Mucosa of rectum (tissue), 2 donors: ENCODE data around the gene KLHL3.
A peak's percentile ranks its signal among the peaks of the same experiment; 100 is the strongest.

Source experiments
- H3K27ac ChIP-seq, 2 donors: one replicate each; pipeline ENCODE4 v1.7.0; 2013; ENCODE audit warnings: inconsistent platforms in 2 of 2, low read depth in 2 of 2, low read length in 2 of 2
- H3K27me3 ChIP-seq, 2 donors: one replicate each; pipeline ENCODE4 v1.7.0; 2013; ENCODE audit warnings: low read length in 2 of 2; ENCODE audit not compliant: control insufficient read depth in 2 of 2, insufficient read depth in 2 of 2
- H3K36me3 ChIP-seq, 2 donors: one replicate each; pipeline ENCODE4 v1.7.0; 2013; ENCODE audit warnings: low read length in 2 of 2; ENCODE audit not compliant: control insufficient read depth in 2 of 2, insufficient read depth in 2 of 2
- H3K4me1 ChIP-seq, 2 donors: one replicate each; pipeline ENCODE4 v1.7.0; 2013; ENCODE audit warnings: low read length in 2 of 2, mild to moderate bottlenecking in 1 of 2; ENCODE audit not compliant: control insufficient read depth in 2 of 2, insufficient read depth in 2 of 2
- H3K4me3 ChIP-seq, 2 donors: one replicate each; pipeline ENCODE4 v1.7.0; 2013; ENCODE audit warnings: low read length in 2 of 2
- H3K9ac ChIP-seq, 2 donors: one replicate each; pipeline ENCODE4 v1.7.0; 2013; ENCODE audit warnings: low read length in 2 of 2, low read depth in 1 of 2, mild to moderate bottlenecking in 1 of 2
- H3K9me3 ChIP-seq, 2 donors: one replicate each; pipeline ENCODE4 v1.7.0; 2013; ENCODE audit warnings: low read length in 2 of 2; ENCODE audit not compliant: control insufficient read depth in 2 of 2
- donor health status: healthy.
- donor health status: Normal muscosa, but diverticular disease.

KLHL3 gene

DNA sequence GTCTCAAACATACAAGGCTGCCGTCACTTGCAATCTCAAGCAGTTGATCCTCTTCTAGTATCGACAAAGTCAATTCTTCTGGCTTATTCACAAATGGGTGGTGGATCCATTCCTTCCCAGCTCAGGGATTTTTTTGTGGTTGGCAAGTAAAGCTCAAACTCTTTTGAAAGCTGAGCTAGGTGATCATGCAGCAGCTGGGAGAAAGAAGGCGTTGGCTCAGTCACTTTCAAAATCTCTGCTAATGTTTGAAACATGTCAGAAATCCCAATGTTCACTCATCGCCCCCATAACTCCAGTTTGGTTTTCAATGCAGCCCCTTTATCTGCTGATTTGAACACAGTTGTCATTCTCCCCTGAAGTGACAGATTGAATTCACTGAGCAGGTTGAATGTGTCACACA is 22.2 kb upstream of the KLHL3 start:
- Histone ChIP-seq H3K9me3 (no peaks in the 10 kb centered on the region), H3K27ac (no peak overlapping the region)

DNA sequence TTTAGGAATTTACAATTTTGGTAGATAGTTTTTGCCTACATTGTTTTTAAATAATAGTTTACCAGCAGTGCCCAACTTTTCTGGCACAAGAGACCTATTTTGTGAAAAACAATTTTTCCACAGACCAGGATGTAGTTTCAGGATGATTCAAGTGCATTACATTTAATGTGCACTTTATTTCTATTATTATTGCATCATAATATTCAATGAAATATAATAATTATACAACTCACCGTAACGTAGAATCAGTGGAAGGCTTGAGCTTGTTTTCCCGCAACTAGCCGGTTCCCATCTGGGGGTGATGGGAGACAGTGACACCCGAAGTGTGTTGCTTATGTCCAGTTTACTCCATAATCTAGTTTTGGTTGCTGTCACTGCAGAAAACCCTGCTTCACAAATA is 21.7 kb upstream of the KLHL3 start:
- Histone ChIP-seq H3K27ac (no peak overlapping the region), H3K9me3 (no peaks in the 10 kb centered on the region), H3K36me3 (no peaks in the 10 kb centered on the region), H3K9ac (no peak overlapping the region), H3K27me3 (no peaks in the 10 kb centered on the region), H3K4me1 (peaks cover 0 to 3% of the 10 kb centered on the region in 2 donors), H3K4me3 (no peak overlapping the region)

More for the DNA sequence above, 22.2 kb upstream of the KLHL3 start:
- H3K4me1 ChIP-seq = peaks cover 0 to 3% of the 10 kb centered on the region in 2 donors
- H3K9ac ChIP-seq = no peak overlapping the region
- no peak overlapping the region for H3K4me3 ChIP-seq
- no peaks in the 10 kb centered on the region for H3K27me3 ChIP-seq
- H3K36me3 ChIP-seq = no peaks in the 10 kb centered on the region

GRCh38 chr5:137754961-137755762 is 19.3 kb upstream of the KLHL3 start:
- H3K36me3 ChIP-seq = peaks cover 0 to 4% of the 10 kb centered on the region in 2 donors
- H3K4me3 ChIP-seq = peak overlapping the region; percentile 90 to 91
- H3K27ac ChIP-seq = peak overlapping the region; percentile 99 to 100
- peak overlapping the region; percentile 88 to 98 for H3K9ac ChIP-seq
- peaks cover 13 to 15% of the 10 kb centered on the region in 2 donors for H3K4me1 ChIP-seq
- no peaks in the 10 kb centered on the region for H3K9me3 ChIP-seq
- H3K27me3 ChIP-seq = no peaks in the 10 kb centered on the region

- Histone ChIP-seq H3K27me3 (no peaks in the 10 kb centered on the region), H3K4me3 (peak within 1 kb of the TSS; percentile 90 to 91), H3K4me1 (peaks cover 15 to 18% of the 10 kb centered on the region in 2 donors), H3K9ac (peak within 1 kb of the TSS; percentile 88 to 98), H3K9me3 (no peaks in the 10 kb centered on the region), H3K27ac (peak within 1 kb of the TSS; percentile 99 to 100), H3K36me3 (peaks cover 0 to 4% of the 10 kb centered on the region in 2 donors)
Measured at GRCh38 chr5:137754188-137754960, 18.5 kb upstream of the KLHL3 start, which contains the start of gene HNRNPA0. Gene HNRNPA0, minus strand, starts transcription at chr5:137754363. Its CDS starts 297 bp downstream, at chr5:137754066.

DNA sequence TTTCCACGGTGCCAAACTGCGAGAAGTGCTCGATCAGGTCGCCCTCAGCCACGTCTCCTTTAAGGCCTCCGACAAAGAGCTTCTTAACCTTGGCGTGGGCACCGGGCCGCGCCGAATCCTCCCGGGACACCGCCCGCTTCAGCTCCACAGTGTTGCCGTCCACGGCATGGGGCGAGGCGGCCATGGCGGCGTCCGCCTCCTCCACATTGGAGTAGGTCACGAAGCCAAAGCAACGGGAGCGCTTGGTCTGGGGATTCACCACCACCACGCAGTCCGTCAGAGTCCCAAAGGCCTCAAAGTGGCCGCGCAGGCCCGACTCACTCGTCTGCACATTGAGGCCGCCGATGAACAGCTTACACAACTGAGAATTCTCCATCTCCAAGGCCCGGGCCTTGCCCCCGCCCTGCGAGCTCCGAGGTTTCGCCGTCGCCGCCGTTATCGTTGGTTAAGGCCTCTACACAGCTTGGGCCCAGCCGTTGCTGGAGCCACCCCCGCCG is 17.9 kb upstream of the KLHL3 start:
- H3K36me3 ChIP-seq = peaks cover 0 to 4% of the 10 kb centered on the region in 2 donors
- H3K27ac ChIP-seq = peak overlapping the region; percentile 99 to 100
- H3K4me1 ChIP-seq = peaks cover 15 to 19% of the 10 kb centered on the region in 2 donors
- H3K27me3 ChIP-seq = no peaks in the 10 kb centered on the region
- H3K9me3 ChIP-seq = no peaks in the 10 kb centered on the region
- H3K4me3 ChIP-seq = peak overlapping the region; percentile 90 to 91
- peak overlapping the region; percentile 88 to 98 for H3K9ac ChIP-seq

DNA sequence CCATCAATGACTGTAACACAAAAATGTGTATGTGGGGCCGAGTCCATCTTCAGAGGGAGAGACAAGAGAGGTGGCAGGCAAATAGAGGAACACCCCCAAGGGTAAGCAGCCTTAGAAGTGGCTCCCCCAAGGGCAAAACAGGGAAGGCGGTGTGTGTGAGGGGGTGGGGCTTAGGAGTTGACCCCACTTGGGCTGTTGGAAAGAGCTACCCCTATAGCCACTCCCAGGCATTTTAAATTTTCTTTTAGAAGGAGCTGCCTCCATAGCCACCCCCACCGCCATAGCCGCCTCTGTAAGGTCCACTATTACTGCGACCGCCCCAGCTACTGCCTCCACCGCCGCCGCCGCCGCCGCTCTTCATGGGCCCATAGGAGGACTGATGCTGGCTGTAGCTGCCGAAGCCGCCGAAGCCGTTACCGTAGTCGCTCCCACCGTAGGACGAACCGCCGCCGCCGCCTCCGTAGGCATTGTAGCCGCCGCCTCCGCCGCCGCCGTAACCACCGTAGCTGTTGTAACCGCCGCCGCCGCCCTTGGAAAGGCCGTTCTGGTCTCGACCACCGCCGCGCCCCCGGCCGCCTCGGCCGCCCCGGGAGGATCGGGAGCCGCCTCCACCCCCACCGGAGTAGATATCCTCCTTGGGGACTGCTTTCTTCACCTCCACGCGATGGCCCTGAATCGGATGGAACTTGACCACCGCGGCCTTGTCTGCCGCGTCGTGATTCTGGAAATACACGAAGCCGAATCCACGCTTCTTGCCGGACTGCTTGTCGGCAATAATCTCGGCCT is 17.2 kb upstream of the KLHL3 start:
- H3K36me3 ChIP-seq = peaks cover 0 to 4% of the 10 kb centered on the region in 2 donors
- H3K4me3 ChIP-seq = peak overlapping the region; percentile 90 to 91
- H3K27me3 ChIP-seq = no peaks in the 10 kb centered on the region
- H3K4me1 ChIP-seq = peaks cover 15 to 19% of the 10 kb centered on the region in 2 donors
- peak overlapping the region; percentile 99 to 100 for H3K27ac ChIP-seq
- H3K9ac ChIP-seq = peak overlapping the region; percentile 88 to 98
- H3K9me3 ChIP-seq = no peaks in the 10 kb centered on the region

DNA sequence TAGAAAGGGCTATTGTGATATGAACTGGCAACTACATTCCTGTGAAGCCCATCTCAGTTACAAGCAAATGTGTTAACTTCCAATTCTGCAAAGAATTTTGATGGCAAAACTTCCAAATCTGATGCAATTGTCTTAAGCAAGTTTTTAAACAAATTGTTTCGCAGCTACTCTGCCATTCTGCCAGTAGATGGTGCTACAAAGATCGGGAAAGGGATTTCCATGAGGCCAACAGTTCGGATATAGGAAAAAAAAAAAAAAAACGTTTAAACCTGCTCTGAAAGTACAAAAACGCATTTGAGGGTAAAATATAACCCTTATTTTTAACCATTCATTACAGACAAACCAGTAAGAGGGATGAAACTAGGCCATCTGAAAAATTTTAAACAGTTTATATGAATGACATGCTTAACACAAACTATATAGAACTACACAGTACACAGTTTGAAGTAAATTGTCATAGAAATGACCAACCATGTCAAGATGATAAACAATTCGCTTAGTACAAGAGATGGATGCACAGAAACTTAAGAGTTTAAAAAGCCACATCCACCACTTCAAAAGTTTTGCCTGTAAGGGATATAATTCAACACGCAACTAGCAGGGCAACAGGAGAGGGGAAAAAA is 16.1 kb upstream of the KLHL3 start:
- Histone ChIP-seq H3K4me3 (peak overlapping the region; percentile 90 to 91), H3K9me3 (no peaks in the 10 kb centered on the region), H3K36me3 (peaks cover 0 to 4% of the 10 kb centered on the region in 2 donors), H3K9ac (peak overlapping the region; percentile 2 to 88), H3K4me1 (peaks cover 15 to 19% of the 10 kb centered on the region in 2 donors), H3K27ac (no peak overlapping the region), H3K27me3 (no peaks in the 10 kb centered on the region)

GRCh38 chr5:137750436-137750835 is 14.5 kb upstream of the KLHL3 start:
- Histone ChIP-seq H3K9ac (no peak overlapping the region), H3K4me1 (peaks cover 15 to 19% of the 10 kb centered on the region in 2 donors), H3K27ac (no peak overlapping the region), H3K9me3 (no peaks in the 10 kb centered on the region), H3K27me3 (no peaks in the 10 kb centered on the region), H3K36me3 (peaks cover 0 to 4% of the 10 kb centered on the region in 2 donors), H3K4me3 (no peak overlapping the region)

- Histone ChIP-seq H3K4me3 (no peak overlapping the region), H3K27me3 (no peaks in the 10 kb centered on the region), H3K9me3 (no peaks in the 10 kb centered on the region), H3K27ac (no peak overlapping the region), H3K4me1 (peaks cover 15 to 16% of the 10 kb centered on the region in 2 donors), H3K9ac (no peak overlapping the region), H3K36me3 (peaks cover 0 to 4% of the 10 kb centered on the region in 2 donors)
Measured at GRCh38 chr5:137747848-137748247, 12.0 kb upstream of the KLHL3 start.
